Transverse colon (tissue), 3 donors: ENCODE data around the gene GAGE13.
"Not testable (repeated sequence)": the region's sequence is repeated elsewhere in the genome, so short reads cannot be mapped to it uniquely, and the experiment has no call there.

Experiments used
- POLR2A ChIP-seq: fragments of 450-650 bp; IDR thresholded peaks from one replicate; pipeline ENCODE4 v1.6.1; 2016; ENCODE audit warnings: antibody characterized with exemption, mild to moderate bottlenecking, moderate library complexity
- TF ChIP-seq, protein P1 (sequence below), 5 experiments: fragments of 200-600 bp in 3 of 5; fragments of 450-650 bp in 2 of 5; sonication (generic) in 3 of 5; IDR thresholded peaks; 1 replicate in 2 of 5; 2 replicates in 3 of 5; pipeline ENCODE4 v1.5.1; 2016 to 2017; ENCODE audit warnings: antibody characterized with exemption in 5 of 5, inconsistent platforms in 3 of 5, mild to moderate bottlenecking in 2 of 5, moderate library complexity in 1 of 5

DNA sequence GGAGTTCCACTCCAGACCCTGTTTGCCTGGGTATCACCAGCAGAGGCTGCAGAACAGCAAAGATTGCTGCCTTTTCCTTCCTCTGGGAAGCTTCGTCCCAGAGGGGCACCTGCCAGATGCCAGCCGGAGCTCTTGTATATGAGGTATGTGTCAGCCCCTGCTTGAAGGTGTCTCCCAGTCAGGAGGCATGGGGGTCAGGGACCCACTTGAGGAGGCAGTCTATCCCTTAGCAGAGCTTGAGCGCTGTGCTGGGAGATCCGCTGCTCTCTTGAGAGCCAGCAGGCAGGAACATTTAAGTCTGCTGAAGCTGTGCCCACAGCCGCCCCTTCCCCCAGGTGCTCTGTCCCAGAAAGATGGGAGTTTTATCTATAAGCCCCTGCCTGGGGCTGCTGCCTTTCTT lies 32.1 kb upstream of the GAGE13 start:
- TF ChIP-seq POLR2A, result not testable (repeated sequence)
- TF ChIP-seq, protein P1, sequence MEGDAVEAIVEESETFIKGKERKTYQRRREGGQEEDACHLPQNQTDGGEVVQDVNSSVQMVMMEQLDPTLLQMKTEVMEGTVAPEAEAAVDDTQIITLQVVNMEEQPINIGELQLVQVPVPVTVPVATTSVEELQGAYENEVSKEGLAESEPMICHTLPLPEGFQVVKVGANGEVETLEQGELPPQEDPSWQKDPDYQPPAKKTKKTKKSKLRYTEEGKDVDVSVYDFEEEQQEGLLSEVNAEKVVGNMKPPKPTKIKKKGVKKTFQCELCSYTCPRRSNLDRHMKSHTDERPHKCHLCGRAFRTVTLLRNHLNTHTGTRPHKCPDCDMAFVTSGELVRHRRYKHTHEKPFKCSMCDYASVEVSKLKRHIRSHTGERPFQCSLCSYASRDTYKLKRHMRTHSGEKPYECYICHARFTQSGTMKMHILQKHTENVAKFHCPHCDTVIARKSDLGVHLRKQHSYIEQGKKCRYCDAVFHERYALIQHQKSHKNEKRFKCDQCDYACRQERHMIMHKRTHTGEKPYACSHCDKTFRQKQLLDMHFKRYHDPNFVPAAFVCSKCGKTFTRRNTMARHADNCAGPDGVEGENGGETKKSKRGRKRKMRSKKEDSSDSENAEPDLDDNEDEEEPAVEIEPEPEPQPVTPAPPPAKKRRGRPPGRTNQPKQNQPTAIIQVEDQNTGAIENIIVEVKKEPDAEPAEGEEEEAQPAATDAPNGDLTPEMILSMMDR (IDR thresholded peaks at IDR 0.05), result not testable (repeated sequence)
